ENCODE data around the gene LDB1.

LDB1 gene

GRCh38 chr10:102090772-102091171, 29.4 kb downstream of the LDB1 start:
- DNase-seq (ENCODE audit: low read depth in 1 of 2, low spot score in 1 of 2) = no peak
- no peak overlapping the region for H3K4me3 ChIP-seq (replicated peaks; ENCODE audit: insufficient read depth, low read length)
- no peak overlapping the region for H3K27ac ChIP-seq (replicated peaks)
- no peaks in the 10 kb centered on the region for H3K27me3 ChIP-seq (ENCODE audit: insufficient read depth, poor library complexity, severe bottlenecking)
- TF ChIP-seq, protein P1, sequence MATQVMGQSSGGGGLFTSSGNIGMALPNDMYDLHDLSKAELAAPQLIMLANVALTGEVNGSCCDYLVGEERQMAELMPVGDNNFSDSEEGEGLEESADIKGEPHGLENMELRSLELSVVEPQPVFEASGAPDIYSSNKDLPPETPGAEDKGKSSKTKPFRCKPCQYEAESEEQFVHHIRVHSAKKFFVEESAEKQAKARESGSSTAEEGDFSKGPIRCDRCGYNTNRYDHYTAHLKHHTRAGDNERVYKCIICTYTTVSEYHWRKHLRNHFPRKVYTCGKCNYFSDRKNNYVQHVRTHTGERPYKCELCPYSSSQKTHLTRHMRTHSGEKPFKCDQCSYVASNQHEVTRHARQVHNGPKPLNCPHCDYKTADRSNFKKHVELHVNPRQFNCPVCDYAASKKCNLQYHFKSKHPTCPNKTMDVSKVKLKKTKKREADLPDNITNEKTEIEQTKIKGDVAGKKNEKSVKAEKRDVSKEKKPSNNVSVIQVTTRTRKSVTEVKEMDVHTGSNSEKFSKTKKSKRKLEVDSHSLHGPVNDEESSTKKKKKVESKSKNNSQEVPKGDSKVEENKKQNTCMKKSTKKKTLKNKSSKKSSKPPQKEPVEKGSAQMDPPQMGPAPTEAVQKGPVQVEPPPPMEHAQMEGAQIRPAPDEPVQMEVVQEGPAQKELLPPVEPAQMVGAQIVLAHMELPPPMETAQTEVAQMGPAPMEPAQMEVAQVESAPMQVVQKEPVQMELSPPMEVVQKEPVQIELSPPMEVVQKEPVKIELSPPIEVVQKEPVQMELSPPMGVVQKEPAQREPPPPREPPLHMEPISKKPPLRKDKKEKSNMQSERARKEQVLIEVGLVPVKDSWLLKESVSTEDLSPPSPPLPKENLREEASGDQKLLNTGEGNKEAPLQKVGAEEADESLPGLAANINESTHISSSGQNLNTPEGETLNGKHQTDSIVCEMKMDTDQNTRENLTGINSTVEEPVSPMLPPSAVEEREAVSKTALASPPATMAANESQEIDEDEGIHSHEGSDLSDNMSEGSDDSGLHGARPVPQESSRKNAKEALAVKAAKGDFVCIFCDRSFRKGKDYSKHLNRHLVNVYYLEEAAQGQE (IDR thresholded peaks at IDR 0.05; ENCODE audit: insufficient replicate concordance, low read depth) = no peak
- no peak for TF ChIP-seq POLR2AphosphoS5 (IDR thresholded peaks at IDR 0.05; ENCODE audit: low read depth)
- TF ChIP-seq SPI1 (IDR thresholded peaks at IDR 0.05; ENCODE audit: borderline replicate concordance, low read depth) = no peak
- TF ChIP-seq GABPA (IDR thresholded peaks at IDR 0.05; ENCODE audit: low read depth) = no peak

GRCh38 chr10:102086196-102086595, 34.0 kb downstream of the LDB1 start:
- Histone ChIP-seq H3K4me3 (replicated peaks; ENCODE audit: insufficient read depth, low read length) (no peak overlapping the region), H3K27ac (replicated peaks) (no peak overlapping the region), H3K27me3 (ENCODE audit: insufficient read depth, poor library complexity, severe bottlenecking) (no peaks in the 10 kb centered on the region)
- TF ChIP-seq CTCF (IDR thresholded peaks at IDR 0.05; ENCODE audit: insufficient read depth, low read length) = no peak
- no peak for TF ChIP-seq POLR2AphosphoS5 (IDR thresholded peaks at IDR 0.05; ENCODE audit: low read depth)
- TF ChIP-seq GABPA (IDR thresholded peaks at IDR 0.05; ENCODE audit: low read depth) = no peak
- TF ChIP-seq, protein P1 (IDR thresholded peaks at IDR 0.05; ENCODE audit: insufficient replicate concordance, low read depth) = no peak
- no peak; the same call in 1 of the 2 replicates for TF ChIP-seq SPI1 (IDR thresholded peaks at IDR 0.05; ENCODE audit: borderline replicate concordance, low read depth)
- DNase-seq (ENCODE audit: low read depth in 1 of 2, low spot score in 1 of 2) = no peak

GRCh38 chr10:102085336-102085735, 34.8 kb downstream of the LDB1 start:
- Histone ChIP-seq H3K27me3 (ENCODE audit: insufficient read depth, poor library complexity, severe bottlenecking) (no peaks in the 10 kb centered on the region), H3K27ac (replicated peaks) (no peak overlapping the region), H3K4me3 (replicated peaks; ENCODE audit: insufficient read depth, low read length) (no peak overlapping the region)
- peak in 1 of 2 experiments; percentile 52 for DNase-seq (ENCODE audit: low read depth in 1 of 2, low spot score in 1 of 2)
- TF ChIP-seq CTCF (IDR thresholded peaks at IDR 0.05; ENCODE audit: insufficient read depth, low read length) (no peak), SPI1 (IDR thresholded peaks at IDR 0.05; ENCODE audit: borderline replicate concordance, low read depth) (peak; percentile 1; the same call in 1 of the 2 replicates)

GRCh38 chr10:102083541-102083940, 36.6 kb downstream of the LDB1 start:
- H3K4me3 ChIP-seq (replicated peaks; ENCODE audit: insufficient read depth, low read length) = no peak overlapping the region
- no peak for DNase-seq (ENCODE audit: low read depth in 1 of 2, low spot score in 1 of 2)
- no peak overlapping the region for H3K27ac ChIP-seq (replicated peaks)
- no peaks in the 10 kb centered on the region for H3K27me3 ChIP-seq (ENCODE audit: insufficient read depth, poor library complexity, severe bottlenecking)
- no peak for TF ChIP-seq POLR2AphosphoS5 (IDR thresholded peaks at IDR 0.05; ENCODE audit: low read depth)
- no peak for TF ChIP-seq SPI1 (IDR thresholded peaks at IDR 0.05; ENCODE audit: borderline replicate concordance, low read depth)
- TF ChIP-seq GABPA (IDR thresholded peaks at IDR 0.05; ENCODE audit: low read depth) = no peak
- no peak for TF ChIP-seq CTCF (IDR thresholded peaks at IDR 0.05; ENCODE audit: insufficient read depth, low read length)
- TF ChIP-seq, protein P1 (IDR thresholded peaks at IDR 0.05; ENCODE audit: insufficient replicate concordance, low read depth) = no peak
